Endothelial cell (in vitro differentiated cells): Measurements from ENCODE around the gene TSPAN12. TPM values are rescaled to one million over a fixed set of nuclear protein-coding genes. Genes with fewer than 3 reads are reported as not detected.

Experiments used
- DNase-seq: peaks from one replicate; pipeline ENCODE4 v3.0.0; 2021; ENCODE audit warnings: low spot score
- H3K27ac Mint-ChIP-seq: one replicate; pipeline ENCODE4 v1.8.0; 2021; ENCODE audit warnings: mixed read lengths, inconsistent platforms; ENCODE audit not compliant: unreplicated experiment
- H3K27me3 Mint-ChIP-seq: one replicate; pipeline ENCODE4 v1.8.0; 2021; ENCODE audit warnings: mild to moderate bottlenecking, moderate library complexity, mixed read lengths, inconsistent platforms; ENCODE audit not compliant: unreplicated experiment
- H3K36me3 Mint-ChIP-seq: one replicate; pipeline ENCODE4 v1.8.0; 2021; ENCODE audit warnings: mild to moderate bottlenecking, low read depth, mixed read lengths, inconsistent platforms; ENCODE audit not compliant: unreplicated experiment
- H3K4me1 Mint-ChIP-seq: one replicate; pipeline ENCODE4 v1.8.0; 2021; ENCODE audit warnings: mild to moderate bottlenecking, mixed read lengths, inconsistent platforms; ENCODE audit not compliant: unreplicated experiment
- H3K4me3 Mint-ChIP-seq: one replicate; pipeline ENCODE4 v1.8.0; 2021; ENCODE audit warnings: mild to moderate bottlenecking, mixed read lengths, inconsistent platforms; ENCODE audit not compliant: unreplicated experiment
- H3K9me3 Mint-ChIP-seq: one replicate; pipeline ENCODE4 v1.8.0; 2021; ENCODE audit warnings: mixed read lengths, inconsistent platforms; ENCODE audit not compliant: unreplicated experiment
- total RNA-seq: library from RNA; stranded (reverse); fragmentation: NEBNext Ultra II Directional; extraction: Animal tissue kit (Norgen Biotek cat#: 25700); gene quantifications from one replicate; pipeline ENCODE4 v1.2.1, GENCODE V29; 2021; ENCODE audit not compliant: unreplicated experiment
- TF ChIP-seq, protein P1 (sequence below): fragments of 200-600 bp; sonication (generic); IDR thresholded peaks from one replicate; pipeline ENCODE4 v1.5.0; 2021; ENCODE audit warnings: antibody characterized with exemption; ENCODE audit not compliant: unreplicated experiment

The TSPAN12 gene
- total RNA-seq, 1 donor from 2014 or later = 20.3 TPM

DNA sequence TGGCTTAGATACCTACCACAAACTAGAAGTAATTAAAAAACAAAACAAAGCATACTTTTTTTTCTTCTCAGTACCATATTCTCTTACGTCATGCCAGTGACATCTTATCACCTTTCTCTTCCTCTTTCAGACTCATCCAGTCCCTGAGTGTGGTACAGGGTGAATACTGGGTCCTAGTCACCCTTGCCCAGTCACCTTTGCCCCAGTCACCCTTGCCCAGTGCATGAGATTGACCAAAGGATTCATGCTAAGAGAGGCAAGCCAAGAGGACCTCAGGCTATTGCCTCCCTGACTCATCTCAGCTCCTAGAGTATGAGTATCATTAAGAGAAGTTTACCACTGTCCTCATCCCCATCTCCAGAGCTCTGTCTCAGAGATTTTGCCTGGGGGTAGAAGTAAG, 10.0 kb upstream of the TSPAN12 start:
- Mint-ChIP-seq H3K36me3 (no peaks in the 10 kb centered on the region), H3K27me3 (no peaks in the 10 kb centered on the region)
- TF ChIP-seq, protein P1, sequence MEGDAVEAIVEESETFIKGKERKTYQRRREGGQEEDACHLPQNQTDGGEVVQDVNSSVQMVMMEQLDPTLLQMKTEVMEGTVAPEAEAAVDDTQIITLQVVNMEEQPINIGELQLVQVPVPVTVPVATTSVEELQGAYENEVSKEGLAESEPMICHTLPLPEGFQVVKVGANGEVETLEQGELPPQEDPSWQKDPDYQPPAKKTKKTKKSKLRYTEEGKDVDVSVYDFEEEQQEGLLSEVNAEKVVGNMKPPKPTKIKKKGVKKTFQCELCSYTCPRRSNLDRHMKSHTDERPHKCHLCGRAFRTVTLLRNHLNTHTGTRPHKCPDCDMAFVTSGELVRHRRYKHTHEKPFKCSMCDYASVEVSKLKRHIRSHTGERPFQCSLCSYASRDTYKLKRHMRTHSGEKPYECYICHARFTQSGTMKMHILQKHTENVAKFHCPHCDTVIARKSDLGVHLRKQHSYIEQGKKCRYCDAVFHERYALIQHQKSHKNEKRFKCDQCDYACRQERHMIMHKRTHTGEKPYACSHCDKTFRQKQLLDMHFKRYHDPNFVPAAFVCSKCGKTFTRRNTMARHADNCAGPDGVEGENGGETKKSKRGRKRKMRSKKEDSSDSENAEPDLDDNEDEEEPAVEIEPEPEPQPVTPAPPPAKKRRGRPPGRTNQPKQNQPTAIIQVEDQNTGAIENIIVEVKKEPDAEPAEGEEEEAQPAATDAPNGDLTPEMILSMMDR = no peak

DNA sequence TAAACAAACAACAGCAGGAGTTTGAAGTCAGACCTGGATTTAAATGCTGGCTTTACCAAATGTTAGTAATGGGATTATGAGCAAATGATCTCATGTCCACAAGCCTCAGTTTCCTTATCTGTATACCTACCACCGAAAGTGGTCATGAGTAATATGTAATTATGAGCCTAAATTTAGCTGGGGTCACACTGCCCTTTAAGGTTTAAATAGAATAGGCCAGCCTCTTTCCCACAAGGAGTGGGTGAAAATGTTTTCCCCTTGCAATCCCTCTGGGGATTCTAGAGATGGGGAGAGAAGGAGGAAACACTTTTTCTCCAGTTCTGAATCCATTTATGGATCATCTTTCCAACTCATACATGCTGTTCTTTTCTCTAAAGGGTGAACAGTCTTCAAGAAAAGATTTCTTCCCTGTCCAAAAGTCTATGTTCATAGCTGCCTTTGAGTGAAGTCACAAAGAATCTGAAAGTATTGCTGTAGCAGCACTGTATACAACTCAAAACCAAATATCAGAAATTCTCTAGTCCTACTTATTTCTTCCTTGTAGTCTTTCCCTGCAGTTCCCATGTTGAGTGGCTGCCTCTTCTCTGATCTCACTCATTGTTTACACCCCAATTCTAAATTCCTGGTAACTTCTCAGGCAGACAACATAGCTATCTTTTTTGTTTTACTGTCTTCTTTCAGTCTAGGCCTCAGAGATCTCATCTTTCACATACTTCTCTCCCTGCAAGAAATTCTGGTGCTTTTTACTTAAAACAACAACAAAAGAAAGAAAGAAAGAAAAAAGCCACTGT, 7.4 kb upstream of the TSPAN12 start:
- Mint-ChIP-seq H3K27me3 (no peaks in the 10 kb centered on the region), H3K4me3 (no peak overlapping the region), H3K36me3 (no peaks in the 10 kb centered on the region), H3K4me1 (peaks cover 5% of the 10 kb centered on the region), H3K9me3 (no peaks in the 10 kb centered on the region), H3K27ac (no peak overlapping the region)
- no peak for DNase-seq
- TF ChIP-seq, protein P1 = no peak

More for the DNA sequence above, 10.0 kb upstream of the TSPAN12 start:
- no peak for DNase-seq
- Mint-ChIP-seq H3K4me3 (no peak overlapping the region), H3K9me3 (no peaks in the 10 kb centered on the region), H3K27ac (no peak overlapping the region), H3K4me1 (peaks cover 12% of the 10 kb centered on the region)

GRCh38 chr7:120864141-120864900, 6.4 kb upstream of the TSPAN12 start:
- Mint-ChIP-seq H3K36me3 (no peaks in the 10 kb centered on the region), H3K9me3 (no peaks in the 10 kb centered on the region), H3K4me3 (no peak overlapping the region), H3K27ac (no peak overlapping the region), H3K4me1 (no peaks in the 10 kb centered on the region), H3K27me3 (no peaks in the 10 kb centered on the region)
- DNase-seq = no peak
- TF ChIP-seq, protein P1 = no peak

DNA sequence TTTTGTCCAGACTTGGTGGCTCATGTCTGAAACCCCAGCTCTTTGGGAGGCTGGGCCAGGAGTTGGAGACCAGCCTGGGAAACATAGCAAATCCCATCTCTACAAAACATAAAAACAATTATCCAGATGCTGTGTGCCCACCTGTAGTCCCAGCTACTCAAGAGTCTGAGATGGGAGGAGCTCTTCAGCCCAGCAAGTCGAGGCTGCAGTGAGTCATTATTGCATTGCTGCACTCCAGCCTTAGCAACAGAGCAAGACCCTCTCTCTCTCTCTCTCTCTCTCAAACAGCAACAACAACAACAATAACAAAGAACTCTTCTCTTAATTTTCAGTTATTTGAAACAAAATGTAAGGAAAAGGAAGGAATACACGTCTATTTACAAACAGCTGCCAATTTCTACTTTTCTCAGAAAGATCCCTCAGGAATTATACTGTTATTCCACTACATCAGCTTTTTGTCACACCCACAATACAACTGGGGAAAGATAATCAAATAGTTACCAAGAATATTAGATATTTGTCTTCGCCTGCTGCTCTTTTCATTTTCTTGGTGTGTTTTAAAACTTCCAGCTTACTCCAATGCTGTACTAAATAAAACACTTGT, 5.1 kb upstream of the TSPAN12 start:
- peaks cover 5% of the 10 kb centered on the region for H3K4me1 Mint-ChIP-seq
- TF ChIP-seq, protein P1 = no peak
- H3K4me3 Mint-ChIP-seq = no peak overlapping the region
- no peaks in the 10 kb centered on the region for H3K36me3 Mint-ChIP-seq
- no peak overlapping the region for H3K27ac Mint-ChIP-seq
- no peak for DNase-seq
- H3K27me3 Mint-ChIP-seq = peaks cover 3% of the 10 kb centered on the region
- no peaks in the 10 kb centered on the region for H3K9me3 Mint-ChIP-seq
